HG02588 (cell line): ENCODE data around the gene ROR1.
"Not testable (repeated sequence)": the region's sequence is repeated elsewhere in the genome, so short reads cannot be mapped to it uniquely, and the experiment has no call there.

Source experiments
- ATAC-seq: cut with Tn5 transposase; IDR thresholded peaks from one replicate; pipeline ENCODE4 v1.9.1; 2021; ENCODE audit warnings: mild to moderate bottlenecking, moderate library complexity; ENCODE audit not compliant: unreplicated experiment

The ROR1 gene

GRCh38 chr1:64082459-64082858 lies 308.6 kb downstream of the ROR1 start:
- no peak for ATAC-seq

DNA sequence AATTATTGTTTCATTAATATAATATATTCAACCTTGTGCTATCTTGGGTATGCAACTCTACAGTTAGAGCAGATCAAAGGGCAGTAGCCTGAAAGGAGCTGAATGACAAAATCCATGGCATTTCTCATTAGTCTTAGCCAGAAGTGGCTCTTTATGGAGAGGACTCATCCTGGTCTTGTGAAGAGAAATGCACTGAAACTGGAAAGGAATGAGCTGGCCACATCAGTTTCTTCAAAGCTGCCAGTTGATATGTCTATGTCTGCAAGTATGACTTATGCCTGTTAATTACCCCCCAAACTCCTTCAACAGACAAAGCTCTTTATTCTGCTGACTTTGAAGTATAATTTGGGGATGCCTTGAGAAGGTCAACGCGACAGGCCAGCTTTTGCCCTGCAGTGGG lies 310.6 kb downstream of the ROR1 start:
- ATAC-seq = no peak

- no peak for ATAC-seq
Measured at GRCh38 chr1:64087768-64088167, 314.0 kb downstream of the ROR1 start.

- ATAC-seq = no peak
Measured at GRCh38 chr1:64090436-64090835, 316.6 kb downstream of the ROR1 start.

- ATAC-seq = no peak
Measured at GRCh38 chr1:64092851-64093371, 319.1 kb downstream of the ROR1 start.

DNA sequence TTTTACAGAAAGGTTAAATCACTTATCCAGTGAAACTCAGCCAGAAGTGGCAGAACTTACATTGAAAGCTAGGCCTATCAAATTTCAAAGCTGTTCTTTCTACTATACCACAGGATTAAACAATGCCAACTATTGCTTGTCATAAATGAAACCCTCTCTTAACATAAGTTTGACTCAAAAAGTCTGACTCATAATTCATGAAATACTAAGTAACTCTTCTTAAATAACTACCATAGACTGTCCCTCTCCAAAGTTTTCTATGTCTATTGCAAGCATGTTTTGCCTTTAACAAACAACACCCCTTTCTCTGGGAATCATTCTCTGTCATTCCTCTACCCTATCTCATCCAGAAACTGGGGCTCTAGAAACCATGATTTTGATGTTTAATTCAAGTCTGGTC lies 320.1 kb downstream of the ROR1 start:
- ATAC-seq = no peak

GRCh38 chr1:64095832-64096231 lies 322.0 kb downstream of the ROR1 start:
- no peak for ATAC-seq

- no peak for ATAC-seq
Measured at GRCh38 chr1:64097859-64098258, 324.0 kb downstream of the ROR1 start.

GRCh38 chr1:64098436-64098835 lies 324.6 kb downstream of the ROR1 start:
- ATAC-seq = no peak

DNA sequence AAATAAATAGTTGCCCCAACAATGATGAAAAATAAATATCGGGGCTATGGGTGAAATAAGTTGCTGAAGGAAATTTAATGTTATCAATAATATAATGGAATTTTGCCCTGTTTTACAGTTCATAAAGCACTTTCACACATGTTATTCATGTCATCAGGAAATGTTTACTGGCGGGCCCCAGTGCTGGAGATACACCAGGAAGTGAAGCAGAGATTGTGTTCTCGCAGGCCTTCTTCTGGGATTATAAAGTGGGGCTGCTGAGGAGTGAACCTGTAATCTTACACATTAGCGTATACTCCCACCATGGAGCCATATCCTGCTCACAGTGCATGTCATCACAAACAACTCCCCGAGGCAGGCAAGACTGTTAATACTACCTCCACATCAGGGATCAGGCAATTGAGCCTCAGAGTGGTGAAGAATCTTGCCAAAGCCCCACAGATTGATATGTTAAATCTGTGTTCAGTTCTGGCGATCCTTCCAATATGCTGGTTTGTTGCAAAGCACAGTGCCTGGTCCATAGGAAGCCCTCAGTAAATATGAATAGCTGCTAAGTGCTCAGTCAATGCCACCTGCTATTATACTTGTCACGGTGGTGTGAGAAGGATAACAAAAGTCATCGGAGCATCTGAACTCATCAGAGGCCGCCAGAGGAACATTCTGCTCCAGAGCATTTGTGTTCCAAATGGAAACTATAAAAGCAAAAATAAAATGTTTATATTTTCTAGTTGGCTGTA lies 325.2 kb downstream of the ROR1 start:
- ATAC-seq = no peak

DNA sequence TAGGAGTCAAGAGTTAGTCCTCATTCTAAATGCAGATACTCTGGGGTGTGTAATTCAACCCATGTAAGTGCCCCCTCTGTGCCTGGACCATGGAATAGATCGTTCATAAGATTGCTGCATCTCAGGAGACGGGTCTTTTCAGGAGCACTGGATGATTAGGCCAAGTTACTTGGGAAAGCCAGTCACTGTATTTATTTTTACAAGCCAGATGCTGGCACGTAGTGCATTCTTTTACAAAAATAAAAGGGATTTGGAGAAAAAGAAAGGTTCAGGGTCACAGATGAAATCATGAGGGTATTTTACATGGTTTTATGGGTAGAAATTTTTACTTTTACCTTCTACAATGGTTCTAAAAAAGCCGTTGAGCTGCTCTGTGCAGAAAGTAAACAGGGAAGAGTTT lies 327.0 kb downstream of the ROR1 start:
- ATAC-seq = no peak

GRCh38 chr1:64104585-64104984 lies 330.8 kb downstream of the ROR1 start:
- ATAC-seq = not testable (repeated sequence)

GRCh38 chr1:64107118-64107519 lies 333.3 kb downstream of the ROR1 start:
- no peak for ATAC-seq

- no peak for ATAC-seq
Measured at GRCh38 chr1:64107632-64108031, 333.8 kb downstream of the ROR1 start.

DNA sequence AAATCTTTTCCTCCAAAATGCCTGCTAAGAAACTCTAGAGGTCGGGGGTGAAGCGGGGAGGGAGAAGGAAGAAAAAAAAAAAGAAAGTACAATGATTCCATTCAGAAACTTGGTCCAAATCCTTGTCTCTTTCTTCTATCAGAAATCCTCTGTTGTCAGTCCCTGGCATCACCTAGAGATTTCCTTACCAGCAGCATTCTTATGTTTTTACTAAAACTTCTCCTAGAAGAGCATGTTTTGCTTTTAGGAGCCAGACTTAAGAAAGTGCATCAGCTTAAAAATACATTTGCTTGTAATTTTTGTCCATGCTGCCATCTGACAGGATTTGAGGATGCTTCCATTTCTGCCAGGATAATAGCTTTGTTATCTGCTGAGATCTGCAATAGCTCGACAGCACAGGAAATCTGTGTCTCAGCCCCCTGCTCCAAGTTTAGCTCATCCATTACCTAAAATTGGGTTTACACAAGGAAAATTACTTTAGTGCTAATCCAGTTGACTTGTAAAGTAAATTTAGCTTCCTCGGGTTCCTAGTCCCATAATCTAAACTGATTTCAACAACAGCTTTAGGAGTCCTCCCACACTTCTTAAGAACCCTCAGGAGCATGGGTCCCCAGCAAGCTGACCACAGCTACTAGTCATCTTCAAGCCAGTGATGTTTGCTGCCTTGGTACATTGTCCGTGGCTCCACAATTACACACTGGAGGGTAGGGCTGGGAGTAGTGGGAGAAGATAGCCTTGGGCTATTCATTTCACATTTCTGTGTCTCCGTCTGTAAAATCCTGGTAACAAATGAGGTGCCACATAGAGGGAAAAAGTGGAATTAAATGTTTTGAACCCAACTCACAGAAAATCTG lies 337.3 kb downstream of the ROR1 start:
- no peak for ATAC-seq

- no peak for ATAC-seq
Measured at GRCh38 chr1:64111787-64112186, 338.0 kb downstream of the ROR1 start.

- no peak for ATAC-seq
Measured at GRCh38 chr1:64112281-64112680, 338.5 kb downstream of the ROR1 start.

- ATAC-seq = no peak
Measured at GRCh38 chr1:64114012-64114525, 340.3 kb downstream of the ROR1 start.

DNA sequence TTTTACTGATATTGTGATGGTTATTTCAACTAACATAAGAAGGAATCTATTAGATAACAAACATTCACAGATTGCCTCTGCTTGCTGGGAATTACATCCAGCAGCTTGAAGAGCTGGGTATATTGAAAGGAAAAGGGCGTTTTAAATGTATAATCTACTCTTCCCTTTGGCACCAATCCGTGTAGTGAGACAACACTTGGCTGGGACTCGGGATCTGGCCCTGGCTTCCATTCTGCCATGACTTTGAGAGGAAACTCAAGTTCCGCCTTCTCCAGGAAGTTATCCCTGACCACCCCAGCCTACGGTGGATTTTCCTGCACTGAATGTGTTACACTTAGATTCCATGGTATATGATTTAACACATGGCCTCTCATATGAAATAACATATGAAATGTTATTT lies 342.7 kb downstream of the ROR1 start:
- no peak for ATAC-seq

DNA sequence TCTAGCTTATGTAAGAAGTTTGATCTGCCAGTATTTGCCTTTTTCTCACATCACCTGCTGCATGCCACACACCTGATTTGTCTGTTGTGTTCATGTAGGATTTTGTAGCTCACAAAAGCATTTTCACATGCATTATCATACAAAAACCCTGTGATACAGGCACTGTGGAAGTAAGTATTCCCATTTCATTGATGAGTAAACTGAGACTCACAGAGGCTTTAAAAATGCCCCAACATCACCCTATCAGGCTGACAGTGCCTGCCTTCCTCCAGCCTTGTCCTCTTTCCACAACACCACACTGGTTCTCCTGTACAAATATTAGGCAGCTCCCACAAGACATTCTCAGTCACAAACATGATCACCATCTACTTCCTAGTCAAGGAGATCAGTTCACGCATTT lies 343.7 kb downstream of the ROR1 start:
- no peak for ATAC-seq

DNA sequence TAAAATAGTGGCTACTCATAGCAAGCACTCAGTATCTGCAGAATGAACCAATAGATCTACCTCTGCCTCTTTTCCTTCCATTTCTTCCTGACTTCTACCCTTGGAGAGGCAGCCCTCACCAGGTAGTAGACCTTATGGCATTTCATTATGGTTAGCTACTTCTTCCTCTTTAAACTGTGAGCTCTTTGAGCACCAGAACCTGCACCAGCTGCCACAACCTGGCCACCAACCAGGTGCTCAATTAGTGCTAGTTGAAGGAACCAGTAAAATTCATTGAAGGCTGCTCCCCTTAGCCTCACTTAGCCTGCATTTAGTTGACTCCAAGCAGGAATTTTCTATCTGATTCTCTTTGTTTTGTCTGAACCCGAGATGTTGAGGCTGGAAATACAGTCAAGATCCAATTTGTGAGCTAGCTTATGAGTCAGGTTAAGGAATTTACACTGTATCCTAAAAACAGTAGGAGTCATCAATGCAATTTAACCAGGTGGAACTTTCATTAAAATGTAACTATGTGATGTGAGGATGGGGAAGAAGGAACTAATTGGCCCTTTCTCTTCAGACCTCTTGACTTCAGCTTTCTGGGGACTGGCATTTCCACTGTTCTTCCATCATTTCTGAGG lies 348.1 kb downstream of the ROR1 start:
- ATAC-seq = no peak
